Measurements from ENCODE around the gene ASPG.

- TF ChIP-seq CTCF (IDR thresholded peaks at IDR 0.05) (no peak), POLR2AphosphoS5 (IDR thresholded peaks at IDR 0.05) (no peak), POLR2A (IDR thresholded peaks at IDR 0.05) (no peak)
Measured at GRCh38 chr14:104100171-104101085, 14.9 kb downstream of the ASPG start.

Data from upper lobe of left lung (tissue), 4 donors.